Measurements from ENCODE around the gene MEIOB.

The MEIOB gene

DNA sequence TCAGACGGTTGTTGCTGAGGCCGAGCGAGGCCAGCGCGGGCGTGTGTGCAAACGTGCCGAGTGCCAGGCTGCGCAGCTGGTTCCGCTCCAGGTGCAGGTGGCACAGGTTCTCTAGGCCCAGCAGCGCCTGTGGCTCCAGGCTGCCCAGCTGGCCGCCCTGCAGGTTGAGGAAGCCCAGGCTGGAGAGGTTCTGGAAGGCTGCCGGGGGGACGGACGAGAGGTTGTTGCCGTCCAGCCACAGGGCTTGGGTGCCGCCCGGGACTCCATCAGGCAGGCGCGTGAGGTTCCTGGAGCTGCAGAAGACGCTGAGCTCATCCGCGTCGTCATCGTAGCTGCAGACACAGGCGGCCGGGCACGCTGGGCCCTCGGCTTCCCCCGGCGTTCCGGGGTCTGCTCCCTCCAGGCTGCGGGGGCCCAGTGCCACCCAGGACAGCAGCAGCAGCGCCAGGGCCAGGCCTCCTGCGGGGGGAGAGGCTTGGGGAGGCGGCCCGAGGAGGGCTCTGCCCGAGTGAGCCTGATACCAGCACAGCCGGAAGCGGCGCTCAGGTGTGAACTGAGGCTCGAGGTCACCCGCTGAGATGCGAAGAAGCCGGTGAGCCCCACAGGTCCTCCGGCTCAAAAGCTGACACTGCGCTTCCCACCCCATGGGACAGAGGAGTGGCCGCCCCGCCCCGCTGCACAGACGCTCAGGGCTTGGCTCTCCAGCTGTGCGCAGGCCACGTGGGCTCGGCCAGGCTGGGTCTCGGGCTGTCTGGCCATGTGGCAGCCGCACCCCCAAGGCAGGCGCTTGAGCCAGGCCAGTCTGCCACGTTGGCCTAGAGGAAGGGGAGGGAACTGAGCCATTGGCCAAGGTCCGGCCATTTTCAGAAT, 79.8 kb downstream of the MEIOB start:
- no peak for FAIRE-seq
- TF ChIP-seq POLR2A (IDR thresholded peaks at IDR 0.05; ENCODE audit: low read depth, low read length) (no peak), SPI1 (IDR thresholded peaks at IDR 0.05; ENCODE audit: low read depth, low read length) (no peak), PAX5 (IDR thresholded peaks at IDR 0.05; ENCODE audit: insufficient read depth, low read length, severe bottlenecking) (no peak), POU2F2 (IDR thresholded peaks at IDR 0.05; ENCODE audit: low read depth, low read length) (no peak), TAF1 (IDR thresholded peaks at IDR 0.05; ENCODE audit: low read depth, low read length) (no peak), POLR2AphosphoS5 (IDR thresholded peaks at IDR 0.05; ENCODE audit: low read depth, low read length) (no peak)
- no peak for DNase-seq (ENCODE audit: insufficient read length, low spot score)

DNA sequence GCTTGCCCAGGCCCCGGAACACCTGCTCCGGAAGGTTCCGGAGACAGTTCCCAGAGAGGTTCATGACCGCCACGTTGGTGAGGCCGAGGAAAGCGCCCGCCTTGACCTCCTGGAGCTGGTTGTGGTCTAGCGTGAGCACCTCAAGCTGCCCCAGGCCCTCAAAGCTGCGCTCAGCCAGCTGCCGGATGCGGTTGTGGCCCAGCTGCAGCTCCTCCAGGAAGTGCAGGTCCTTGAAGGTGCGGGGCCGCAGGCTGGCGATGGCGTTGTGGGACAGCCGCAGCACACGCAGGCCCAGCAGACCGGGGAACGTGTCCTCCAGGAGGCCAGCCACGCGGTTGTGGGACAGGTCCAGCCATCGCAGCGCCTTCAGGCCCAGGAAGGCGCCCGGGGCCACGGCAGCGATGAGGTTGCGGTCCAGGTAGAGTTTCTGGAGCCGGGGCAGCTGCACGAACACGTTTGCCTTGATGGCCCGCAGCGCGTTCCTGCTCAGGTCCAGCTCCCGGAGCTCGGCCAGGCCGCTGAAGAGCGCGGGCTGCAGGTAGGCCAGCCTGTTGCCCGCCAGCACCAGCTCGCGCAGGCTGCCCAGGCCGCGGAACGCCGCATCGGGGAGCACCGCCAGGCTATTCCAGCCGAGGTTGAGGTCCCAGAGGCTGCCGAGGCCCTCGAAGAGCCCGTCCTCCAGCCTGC, 80.6 kb downstream of the MEIOB start:
- FAIRE-seq (no peak), DNase-seq (ENCODE audit: insufficient read length, low spot score) (no peak)
- TF ChIP-seq SPI1 (IDR thresholded peaks at IDR 0.05; ENCODE audit: low read depth, low read length) (no peak), POLR2AphosphoS5 (IDR thresholded peaks at IDR 0.05; ENCODE audit: low read depth, low read length) (no peak), POU2F2 (IDR thresholded peaks at IDR 0.05; ENCODE audit: low read depth, low read length) (no peak), TAF1 (IDR thresholded peaks at IDR 0.05; ENCODE audit: low read depth, low read length) (no peak), POLR2A (IDR thresholded peaks at IDR 0.05; ENCODE audit: low read depth, low read length) (no peak), PAX5 (IDR thresholded peaks at IDR 0.05; ENCODE audit: insufficient read depth, low read length, severe bottlenecking) (no peak)

DNA sequence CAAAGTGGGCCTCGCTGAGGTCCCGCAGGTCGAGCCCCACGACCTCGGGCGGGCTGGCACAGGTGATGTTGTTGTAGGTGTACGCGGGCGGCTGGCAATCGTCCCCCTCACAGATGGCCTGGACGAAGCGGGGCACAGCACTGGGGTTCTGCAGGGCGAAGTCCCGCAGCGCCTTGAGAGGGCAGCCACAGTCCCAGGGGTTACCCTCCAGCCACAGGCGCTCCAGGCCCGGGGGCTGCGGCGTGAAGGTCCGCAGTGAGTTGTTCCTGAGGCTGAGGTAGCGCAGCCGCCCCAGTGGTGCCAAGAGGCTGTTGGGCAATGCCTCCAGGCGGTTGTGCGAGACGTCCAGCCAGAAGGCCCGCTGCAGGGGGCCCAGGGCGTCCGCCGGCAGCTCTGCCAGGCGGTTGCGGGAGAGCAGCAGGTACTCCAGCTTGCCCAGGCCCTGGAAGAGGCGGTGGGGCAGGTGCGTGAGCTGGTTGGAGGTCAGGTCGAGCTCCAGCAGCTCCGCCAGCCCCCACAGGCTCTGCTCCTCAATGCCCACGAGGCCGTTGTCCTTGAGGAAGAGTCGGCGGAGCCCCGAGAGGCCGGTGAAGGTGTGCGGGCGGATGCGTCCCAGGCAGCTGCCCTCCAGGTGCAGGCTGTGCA, 81.2 kb downstream of the MEIOB start:
- DNase-seq (ENCODE audit: insufficient read length, low spot score) (no peak), FAIRE-seq (no peak)
- TF ChIP-seq POLR2A (IDR thresholded peaks at IDR 0.05; ENCODE audit: low read depth, low read length) (no peak), POLR2AphosphoS5 (IDR thresholded peaks at IDR 0.05; ENCODE audit: low read depth, low read length) (no peak), PAX5 (IDR thresholded peaks at IDR 0.05; ENCODE audit: insufficient read depth, low read length, severe bottlenecking) (no peak), POU2F2 (IDR thresholded peaks at IDR 0.05; ENCODE audit: low read depth, low read length) (no peak), TAF1 (IDR thresholded peaks at IDR 0.05; ENCODE audit: low read depth, low read length) (no peak), SPI1 (IDR thresholded peaks at IDR 0.05; ENCODE audit: low read depth, low read length) (no peak)

DNA sequence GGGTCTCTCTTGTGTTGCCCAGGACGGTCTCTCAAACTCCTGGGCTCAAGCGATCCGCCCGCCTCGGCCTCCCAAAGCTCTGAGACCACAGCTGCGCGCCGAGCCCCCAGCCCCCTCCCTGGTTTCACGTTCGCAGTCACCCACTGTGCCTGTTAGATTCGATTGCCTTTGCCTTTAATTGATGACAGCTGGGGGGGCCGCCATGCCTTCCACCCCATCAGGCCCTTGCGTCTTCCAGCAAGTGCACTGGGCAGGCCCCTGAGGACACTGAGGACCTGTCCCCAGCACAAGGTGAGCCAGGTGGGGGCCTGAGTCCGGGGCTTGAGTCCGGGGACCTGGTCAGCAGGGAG, 81.7 kb downstream of the MEIOB start:
- FAIRE-seq: no peak
- no peak for DNase-seq (ENCODE audit: insufficient read length, low spot score)
- TF ChIP-seq PAX5 (IDR thresholded peaks at IDR 0.05; ENCODE audit: insufficient read depth, low read length, severe bottlenecking) (no peak), POU2F2 (IDR thresholded peaks at IDR 0.05; ENCODE audit: low read depth, low read length) (no peak), TAF1 (IDR thresholded peaks at IDR 0.05; ENCODE audit: low read depth, low read length) (no peak), POLR2A (IDR thresholded peaks at IDR 0.05; ENCODE audit: low read depth, low read length) (no peak), SPI1 (IDR thresholded peaks at IDR 0.05; ENCODE audit: low read depth, low read length) (no peak), POLR2AphosphoS5 (IDR thresholded peaks at IDR 0.05; ENCODE audit: low read depth, low read length) (no peak)

DNA sequence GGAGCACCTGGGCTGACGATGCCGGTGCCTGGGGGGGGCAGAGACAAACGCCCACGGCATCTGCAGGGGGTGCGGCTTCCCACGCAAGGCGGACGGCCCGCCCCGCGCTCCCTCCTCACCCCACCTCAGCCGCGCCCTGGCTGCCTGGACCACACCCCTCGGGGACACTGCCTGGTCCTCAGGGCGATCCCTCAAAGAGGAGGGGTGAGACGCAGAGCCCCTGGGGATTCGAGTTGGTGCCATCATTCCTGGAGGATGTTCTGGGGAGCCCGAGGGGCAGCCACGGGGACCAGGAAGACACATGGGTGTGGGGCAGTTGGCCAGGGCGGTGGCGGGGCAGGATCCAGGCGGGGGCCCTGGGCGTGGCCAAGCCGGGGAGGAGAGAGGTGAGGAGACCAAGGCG, 82.3 kb downstream of the MEIOB start:
- TF ChIP-seq TAF1 (IDR thresholded peaks at IDR 0.05; ENCODE audit: low read depth, low read length) (no peak), SPI1 (IDR thresholded peaks at IDR 0.05; ENCODE audit: low read depth, low read length) (no peak), POLR2A (IDR thresholded peaks at IDR 0.05; ENCODE audit: low read depth, low read length) (no peak), POU2F2 (IDR thresholded peaks at IDR 0.05; ENCODE audit: low read depth, low read length) (no peak), PAX5 (IDR thresholded peaks at IDR 0.05; ENCODE audit: insufficient read depth, low read length, severe bottlenecking) (no peak), POLR2AphosphoS5 (IDR thresholded peaks at IDR 0.05; ENCODE audit: low read depth, low read length) (no peak)
- DNase-seq (ENCODE audit: insufficient read length, low spot score): no peak
- no peak for FAIRE-seq

DNA sequence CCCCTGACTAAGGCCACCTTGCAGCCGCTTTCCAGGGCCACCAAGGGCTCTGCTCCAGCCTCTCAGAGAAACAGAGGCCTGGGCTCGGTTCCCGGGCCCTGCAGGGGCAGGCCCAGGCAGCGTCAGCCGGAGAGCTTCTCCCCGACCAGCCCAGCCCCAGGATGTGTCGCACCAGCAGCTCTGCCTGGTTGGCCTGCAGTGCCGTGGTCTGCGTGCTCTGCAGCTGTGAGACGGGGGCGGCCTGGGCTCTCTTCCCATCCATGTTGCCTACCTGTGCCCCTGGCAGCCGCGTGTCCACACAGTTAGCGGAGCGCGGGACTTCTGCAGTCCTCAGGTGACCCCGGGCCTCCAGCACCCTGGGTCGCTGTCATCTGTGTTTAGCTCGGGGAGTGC, 83.3 kb downstream of the MEIOB start:
- DNase-seq (ENCODE audit: insufficient read length, low spot score) (no peak), FAIRE-seq (no peak)
- TF ChIP-seq PAX5 (IDR thresholded peaks at IDR 0.05; ENCODE audit: insufficient read depth, low read length, severe bottlenecking) (no peak), POLR2AphosphoS5 (IDR thresholded peaks at IDR 0.05; ENCODE audit: low read depth, low read length) (no peak)

DNA sequence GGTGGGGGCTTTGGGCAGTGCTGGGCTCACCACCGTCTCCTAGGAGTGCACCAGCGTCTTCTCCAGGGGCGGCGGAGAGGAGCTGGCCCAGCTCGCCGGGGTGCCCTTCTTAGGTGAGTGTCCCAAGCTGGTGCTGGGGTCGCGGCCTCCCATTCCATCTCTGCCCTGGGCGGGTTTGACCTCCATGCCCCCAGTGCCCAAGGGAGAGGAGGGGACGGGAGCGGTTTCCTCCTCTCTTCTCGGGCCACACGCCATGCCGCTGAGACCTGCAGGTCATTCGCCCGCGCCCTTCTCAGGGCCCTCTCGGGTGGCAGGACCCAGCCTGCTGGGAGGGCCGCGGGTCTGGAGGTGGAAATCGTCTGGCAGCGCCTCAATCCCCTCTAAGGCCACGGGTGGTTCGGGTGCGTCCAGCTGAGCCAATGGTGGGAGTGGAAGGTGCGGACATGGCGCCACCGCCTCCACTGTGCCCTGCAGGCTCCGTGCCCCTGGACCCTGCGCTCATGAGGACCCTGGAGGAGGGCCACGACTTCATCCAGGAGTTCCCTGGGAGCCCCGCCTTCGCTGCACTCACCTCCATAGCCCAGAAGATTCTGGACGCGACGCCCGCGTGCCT, 83.8 kb downstream of the MEIOB start:
- FAIRE-seq: no peak
- no peak for TF ChIP-seq PAX5 (IDR thresholded peaks at IDR 0.05; ENCODE audit: insufficient read depth, low read length, severe bottlenecking)
- TF ChIP-seq SPI1 (IDR thresholded peaks at IDR 0.05; ENCODE audit: low read depth, low read length): no peak
- no peak for TF ChIP-seq TAF1 (IDR thresholded peaks at IDR 0.05; ENCODE audit: low read depth, low read length)
- TF ChIP-seq POU2F2 (IDR thresholded peaks at IDR 0.05; ENCODE audit: low read depth, low read length): no peak
- no peak for TF ChIP-seq POLR2A (IDR thresholded peaks at IDR 0.05; ENCODE audit: low read depth, low read length)
- TF ChIP-seq POLR2AphosphoS5 (IDR thresholded peaks at IDR 0.05; ENCODE audit: low read depth, low read length): no peak
- no peak for DNase-seq (ENCODE audit: insufficient read length, low spot score)

DNA sequence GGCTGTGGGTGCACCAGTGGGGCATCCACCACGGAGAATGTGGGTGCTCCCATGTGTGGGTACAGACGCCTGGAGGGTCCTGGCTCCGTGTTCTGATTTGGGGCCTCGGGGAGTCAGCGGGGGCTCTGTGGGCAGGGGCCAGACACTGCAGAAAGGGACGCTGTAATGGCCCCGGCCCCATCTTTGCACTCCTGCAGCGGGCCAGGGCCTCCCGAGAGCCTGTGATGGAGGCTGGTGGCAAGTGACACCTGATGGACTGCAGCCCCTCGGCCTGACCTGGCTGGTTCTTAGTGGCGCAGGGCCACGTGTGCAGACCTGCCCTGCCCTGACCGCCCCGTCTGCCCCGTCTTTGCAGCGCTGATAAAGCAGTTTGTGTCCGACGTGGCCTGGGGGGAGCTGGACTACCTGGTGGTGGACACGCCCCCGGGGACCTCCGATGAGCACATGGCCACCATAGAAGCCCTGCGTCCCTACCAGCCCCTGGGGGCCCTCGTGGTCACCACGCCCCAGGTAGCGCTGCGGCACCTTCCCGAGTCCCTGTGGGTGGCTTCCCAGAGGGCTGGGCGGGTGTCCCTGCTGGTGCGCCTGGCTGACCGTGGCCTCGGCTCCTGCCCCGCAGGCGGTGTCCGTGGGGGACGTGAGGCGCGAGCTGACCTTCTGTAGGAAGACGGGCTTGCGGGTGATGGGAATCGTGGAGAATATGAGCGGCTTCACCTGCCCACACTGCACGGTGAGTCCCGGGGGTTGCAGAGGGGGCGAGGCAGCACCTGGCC, 84.5 kb downstream of the MEIOB start:
- DNase-seq (ENCODE audit: insufficient read length, low spot score) (no peak), FAIRE-seq (no peak)
- no peak for TF ChIP-seq POLR2A (IDR thresholded peaks at IDR 0.05; ENCODE audit: low read depth, low read length)
- no peak for TF ChIP-seq POLR2AphosphoS5 (IDR thresholded peaks at IDR 0.05; ENCODE audit: low read depth, low read length)

DNA sequence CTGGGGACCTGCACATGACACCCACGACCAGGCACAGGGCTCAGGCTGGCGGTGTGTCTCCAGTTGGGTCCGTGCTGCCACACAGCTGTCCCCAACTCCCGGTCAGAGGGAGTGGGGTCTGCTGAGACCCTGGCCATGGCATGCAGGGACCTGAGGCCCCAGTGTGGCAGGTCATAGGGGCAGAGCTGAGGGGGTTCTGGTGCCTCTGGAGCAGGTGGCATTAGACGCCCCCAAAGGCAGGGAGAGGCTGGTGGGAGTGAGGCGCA, 85.0 kb downstream of the MEIOB start:
- TF ChIP-seq SPI1 (IDR thresholded peaks at IDR 0.05; ENCODE audit: low read depth, low read length): no peak
- TF ChIP-seq POLR2A (IDR thresholded peaks at IDR 0.05; ENCODE audit: low read depth, low read length): no peak
- no peak for TF ChIP-seq POU2F2 (IDR thresholded peaks at IDR 0.05; ENCODE audit: low read depth, low read length)
- TF ChIP-seq PAX5 (IDR thresholded peaks at IDR 0.05; ENCODE audit: insufficient read depth, low read length, severe bottlenecking): no peak
- TF ChIP-seq TAF1 (IDR thresholded peaks at IDR 0.05; ENCODE audit: low read depth, low read length): no peak
- no peak for TF ChIP-seq POLR2AphosphoS5 (IDR thresholded peaks at IDR 0.05; ENCODE audit: low read depth, low read length)
- FAIRE-seq (no peak), DNase-seq (ENCODE audit: insufficient read length, low spot score) (no peak)
